ENCODE results near the gene FLRT1.

Gene FLRT1

GRCh38 chr11:64011371-64011770 is 24.4 kb upstream of the FLRT1 start:
- no peak for TF ChIP-seq CTCF (IDR thresholded peaks at IDR 0.05; ENCODE audit: insufficient read depth, low read depth, low read length, missing control alignments)
- no peak overlapping the region for H3K4me3 ChIP-seq (ENCODE audit: low read depth, low read length)
- DNase-seq (ENCODE audit: low read depth) = no peak

- DNase-seq (ENCODE audit: low read depth) = no peak
- H3K4me3 ChIP-seq (ENCODE audit: low read depth, low read length) = no peak overlapping the region
- no peak for TF ChIP-seq CTCF (IDR thresholded peaks at IDR 0.05; ENCODE audit: insufficient read depth, low read depth, low read length, missing control alignments)
These were observed 22.4 kb upstream of the FLRT1 start for GRCh38 chr11:64013141-64013896.

GRCh38 chr11:64014356-64014755 is 21.4 kb upstream of the FLRT1 start:
- no peak for TF ChIP-seq CTCF (IDR thresholded peaks at IDR 0.05; ENCODE audit: insufficient read depth, low read depth, low read length, missing control alignments)
- no peak overlapping the region for H3K4me3 ChIP-seq (ENCODE audit: low read depth, low read length)
- no peak for DNase-seq (ENCODE audit: low read depth)

GRCh38 chr11:64015510-64015909 is 20.2 kb upstream of the FLRT1 start:
- no peak overlapping the region for H3K4me3 ChIP-seq (ENCODE audit: low read depth, low read length)
- TF ChIP-seq CTCF (IDR thresholded peaks at IDR 0.05; ENCODE audit: insufficient read depth, low read depth, low read length, missing control alignments) = no peak

GRCh38 chr11:64015935-64016845 is 19.5 kb upstream of the FLRT1 start:
- H3K4me3 ChIP-seq (ENCODE audit: low read depth, low read length) = no peak overlapping the region
- TF ChIP-seq CTCF (IDR thresholded peaks at IDR 0.05; ENCODE audit: insufficient read depth, low read depth, low read length, missing control alignments) = no peak
- no peak for DNase-seq (ENCODE audit: low read depth)

More at GRCh38 chr11:64015510-64015909, 20.2 kb upstream of the FLRT1 start:
- DNase-seq (ENCODE audit: low read depth) = no peak

- no peak for TF ChIP-seq CTCF (IDR thresholded peaks at IDR 0.05; ENCODE audit: insufficient read depth, low read depth, low read length, missing control alignments)
- H3K4me3 ChIP-seq (ENCODE audit: low read depth, low read length) = no peak overlapping the region
- DNase-seq (ENCODE audit: low read depth) = no peak
These were observed 17.8 kb upstream of the FLRT1 start for GRCh38 chr11:64017945-64018224.

Data from GM12865 (cell line).